A549 (cell line): ENCODE measurements around the gene LMX1B.

Experiments used
- MAFK ChIP-seq: fragments of 450-650 bp; IDR thresholded peaks from 2 replicates; pipeline ENCODE4 v1.6.1; 2014; ENCODE audit not compliant: partially characterized antibody
- MAZ ChIP-seq: fragments of 150-350 bp; IDR thresholded peaks from 2 replicates; pipeline ENCODE4 v1.6.1; 2014; ENCODE audit warnings: antibody characterized with exemption, low read depth, low read length, borderline replicate concordance
- PHF8 ChIP-seq: fragments of 200-600 bp; sonication (generic); IDR thresholded peaks from 2 replicates; pipeline ENCODE4 v1.6.1; 2016; ENCODE audit warnings: low read depth, mild to moderate bottlenecking, antibody characterized with exemption, moderate library complexity, borderline replicate concordance
- POLR2A ChIP-seq: IDR thresholded peaks from 2 replicates; pipeline ENCODE4 v1.6.1; 2012; ENCODE audit warnings: mild to moderate bottlenecking, low read length
- RAD21 ChIP-seq, 2 experiments: fragments of >200 bp in 1 of 2; sonication (Bioruptor Twin) in 1 of 2; formaldehyde crosslinking in 1 of 2; IDR thresholded peaks in 1 of 2; conservative IDR thresholded peaks in 1 of 2; 2 replicates in 1 of 2; 3 replicates in 1 of 2; pipeline ENCODE4 v1.6.1; 2012 to 2018; ENCODE audit warnings: inconsistent platforms in 1 of 2
- SMC3 ChIP-seq: fragments of >200 bp; sonication (Bioruptor Twin); formaldehyde crosslinking; IDR thresholded peaks from 3 replicates; pipeline ENCODE4 v1.6.1; 2018; ENCODE audit warnings: inconsistent platforms
- ZNF302 ChIP-seq: fragments of 250-450 bp; sonication (Bioruptor Pico); IDR thresholded peaks from 2 replicates; pipeline ENCODE4 v1.9.0; 2021; ENCODE audit warnings: inconsistent platforms, mild to moderate bottlenecking, moderate library complexity
- ZSCAN20 ChIP-seq: fragments of 250-450 bp; sonication (Bioruptor Pico); IDR thresholded peaks from 2 replicates; pipeline ENCODE4 v1.8.0; 2022; ENCODE audit warnings: mild to moderate bottlenecking, moderate library complexity
- TF ChIP-seq, protein P1 (sequence below): fragments of >200 bp; sonication (Bioruptor Twin); formaldehyde crosslinking; IDR thresholded peaks from 3 replicates; pipeline ENCODE4 v1.5.1; 2016
- TF ChIP-seq, protein P2 (sequence below): fragments of 150-350 bp; IDR thresholded peaks from 2 replicates; pipeline ENCODE4 v1.6.1; 2014; ENCODE audit warnings: low read depth, mild to moderate bottlenecking, low read length
- TF ChIP-seq, protein P3 (sequence below): fragments of >200 bp; sonication (Bioruptor Twin); formaldehyde crosslinking; IDR thresholded peaks from 3 replicates; pipeline ENCODE4 v1.6.1; 2016
- TF ChIP-seq, protein P4 (sequence below): fragments of 450-650 bp; IDR thresholded peaks from 2 replicates; pipeline ENCODE4 v1.6.1; 2014; ENCODE audit warnings: antibody characterized with exemption
- TF ChIP-seq, protein P5 (sequence below): fragments of 200-600 bp; sonication (generic); IDR thresholded peaks from 2 replicates; pipeline ENCODE4 v1.6.1; 2016; ENCODE audit warnings: antibody characterized with exemption, mild to moderate bottlenecking, moderate library complexity

DNA sequence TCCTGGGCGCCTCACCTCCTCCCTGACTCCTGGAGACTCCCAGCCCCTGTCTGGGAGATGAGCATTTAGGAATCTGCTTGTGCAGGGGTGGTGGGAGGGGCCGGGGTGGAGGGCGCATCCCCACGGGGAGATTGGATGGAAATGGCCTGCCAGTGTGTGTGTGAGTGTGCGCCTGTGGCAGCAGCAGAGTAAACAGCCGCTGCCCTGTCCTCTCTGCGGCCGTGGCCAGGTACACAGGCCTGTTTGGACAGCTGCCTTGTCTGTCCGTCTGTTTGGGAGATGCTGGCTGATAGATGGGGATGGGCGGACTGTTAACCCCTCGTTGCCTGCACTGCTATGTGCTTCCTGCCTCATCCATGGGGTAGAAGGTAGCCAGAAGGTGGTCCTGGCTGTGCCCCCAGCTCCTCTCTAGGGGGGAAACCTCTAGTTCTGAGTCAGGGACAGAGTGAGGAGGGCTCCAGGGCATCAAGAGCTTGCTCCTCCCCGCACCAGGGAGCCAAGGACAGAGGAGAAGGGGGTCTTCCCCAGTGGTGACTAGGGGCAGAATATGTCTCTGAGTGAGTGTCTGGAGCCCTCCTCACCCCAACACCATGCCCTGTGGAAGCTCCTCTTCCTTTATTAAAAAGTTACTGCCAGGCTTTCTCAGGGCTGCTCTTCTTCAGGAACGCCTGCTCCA, 60.1 kb downstream of the LMX1B start:
- TF ChIP-seq, protein P1, sequence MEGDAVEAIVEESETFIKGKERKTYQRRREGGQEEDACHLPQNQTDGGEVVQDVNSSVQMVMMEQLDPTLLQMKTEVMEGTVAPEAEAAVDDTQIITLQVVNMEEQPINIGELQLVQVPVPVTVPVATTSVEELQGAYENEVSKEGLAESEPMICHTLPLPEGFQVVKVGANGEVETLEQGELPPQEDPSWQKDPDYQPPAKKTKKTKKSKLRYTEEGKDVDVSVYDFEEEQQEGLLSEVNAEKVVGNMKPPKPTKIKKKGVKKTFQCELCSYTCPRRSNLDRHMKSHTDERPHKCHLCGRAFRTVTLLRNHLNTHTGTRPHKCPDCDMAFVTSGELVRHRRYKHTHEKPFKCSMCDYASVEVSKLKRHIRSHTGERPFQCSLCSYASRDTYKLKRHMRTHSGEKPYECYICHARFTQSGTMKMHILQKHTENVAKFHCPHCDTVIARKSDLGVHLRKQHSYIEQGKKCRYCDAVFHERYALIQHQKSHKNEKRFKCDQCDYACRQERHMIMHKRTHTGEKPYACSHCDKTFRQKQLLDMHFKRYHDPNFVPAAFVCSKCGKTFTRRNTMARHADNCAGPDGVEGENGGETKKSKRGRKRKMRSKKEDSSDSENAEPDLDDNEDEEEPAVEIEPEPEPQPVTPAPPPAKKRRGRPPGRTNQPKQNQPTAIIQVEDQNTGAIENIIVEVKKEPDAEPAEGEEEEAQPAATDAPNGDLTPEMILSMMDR: no peak
- no peak for TF ChIP-seq POLR2A
- TF ChIP-seq, protein P2, sequence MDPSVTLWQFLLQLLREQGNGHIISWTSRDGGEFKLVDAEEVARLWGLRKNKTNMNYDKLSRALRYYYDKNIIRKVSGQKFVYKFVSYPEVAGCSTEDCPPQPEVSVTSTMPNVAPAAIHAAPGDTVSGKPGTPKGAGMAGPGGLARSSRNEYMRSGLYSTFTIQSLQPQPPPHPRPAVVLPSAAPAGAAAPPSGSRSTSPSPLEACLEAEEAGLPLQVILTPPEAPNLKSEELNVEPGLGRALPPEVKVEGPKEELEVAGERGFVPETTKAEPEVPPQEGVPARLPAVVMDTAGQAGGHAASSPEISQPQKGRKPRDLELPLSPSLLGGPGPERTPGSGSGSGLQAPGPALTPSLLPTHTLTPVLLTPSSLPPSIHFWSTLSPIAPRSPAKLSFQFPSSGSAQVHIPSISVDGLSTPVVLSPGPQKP: no peak
- no peak for TF ChIP-seq ZNF302
- TF ChIP-seq PHF8: no peak
- no peak for TF ChIP-seq MAFK
- TF ChIP-seq, protein P3, sequence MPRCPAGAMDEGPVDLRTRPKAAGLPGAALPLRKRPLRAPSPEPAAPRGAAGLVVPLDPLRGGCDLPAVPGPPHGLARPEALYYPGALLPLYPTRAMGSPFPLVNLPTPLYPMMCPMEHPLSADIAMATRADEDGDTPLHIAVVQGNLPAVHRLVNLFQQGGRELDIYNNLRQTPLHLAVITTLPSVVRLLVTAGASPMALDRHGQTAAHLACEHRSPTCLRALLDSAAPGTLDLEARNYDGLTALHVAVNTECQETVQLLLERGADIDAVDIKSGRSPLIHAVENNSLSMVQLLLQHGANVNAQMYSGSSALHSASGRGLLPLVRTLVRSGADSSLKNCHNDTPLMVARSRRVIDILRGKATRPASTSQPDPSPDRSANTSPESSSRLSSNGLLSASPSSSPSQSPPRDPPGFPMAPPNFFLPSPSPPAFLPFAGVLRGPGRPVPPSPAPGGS: no peak
- no peak for TF ChIP-seq MAZ
- TF ChIP-seq ZSCAN20: no peak
- no peak for TF ChIP-seq RAD21 (conservative IDR thresholded peaks at IDR 0.05 in 1 of 2, IDR thresholded peaks at IDR 0.05 in 1 of 2)
- TF ChIP-seq SMC3: no peak
- TF ChIP-seq, protein P4, sequence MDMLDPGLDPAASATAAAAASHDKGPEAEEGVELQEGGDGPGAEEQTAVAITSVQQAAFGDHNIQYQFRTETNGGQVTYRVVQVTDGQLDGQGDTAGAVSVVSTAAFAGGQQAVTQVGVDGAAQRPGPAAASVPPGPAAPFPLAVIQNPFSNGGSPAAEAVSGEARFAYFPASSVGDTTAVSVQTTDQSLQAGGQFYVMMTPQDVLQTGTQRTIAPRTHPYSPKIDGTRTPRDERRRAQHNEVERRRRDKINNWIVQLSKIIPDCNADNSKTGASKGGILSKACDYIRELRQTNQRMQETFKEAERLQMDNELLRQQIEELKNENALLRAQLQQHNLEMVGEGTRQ: no peak
- TF ChIP-seq, protein P5, sequence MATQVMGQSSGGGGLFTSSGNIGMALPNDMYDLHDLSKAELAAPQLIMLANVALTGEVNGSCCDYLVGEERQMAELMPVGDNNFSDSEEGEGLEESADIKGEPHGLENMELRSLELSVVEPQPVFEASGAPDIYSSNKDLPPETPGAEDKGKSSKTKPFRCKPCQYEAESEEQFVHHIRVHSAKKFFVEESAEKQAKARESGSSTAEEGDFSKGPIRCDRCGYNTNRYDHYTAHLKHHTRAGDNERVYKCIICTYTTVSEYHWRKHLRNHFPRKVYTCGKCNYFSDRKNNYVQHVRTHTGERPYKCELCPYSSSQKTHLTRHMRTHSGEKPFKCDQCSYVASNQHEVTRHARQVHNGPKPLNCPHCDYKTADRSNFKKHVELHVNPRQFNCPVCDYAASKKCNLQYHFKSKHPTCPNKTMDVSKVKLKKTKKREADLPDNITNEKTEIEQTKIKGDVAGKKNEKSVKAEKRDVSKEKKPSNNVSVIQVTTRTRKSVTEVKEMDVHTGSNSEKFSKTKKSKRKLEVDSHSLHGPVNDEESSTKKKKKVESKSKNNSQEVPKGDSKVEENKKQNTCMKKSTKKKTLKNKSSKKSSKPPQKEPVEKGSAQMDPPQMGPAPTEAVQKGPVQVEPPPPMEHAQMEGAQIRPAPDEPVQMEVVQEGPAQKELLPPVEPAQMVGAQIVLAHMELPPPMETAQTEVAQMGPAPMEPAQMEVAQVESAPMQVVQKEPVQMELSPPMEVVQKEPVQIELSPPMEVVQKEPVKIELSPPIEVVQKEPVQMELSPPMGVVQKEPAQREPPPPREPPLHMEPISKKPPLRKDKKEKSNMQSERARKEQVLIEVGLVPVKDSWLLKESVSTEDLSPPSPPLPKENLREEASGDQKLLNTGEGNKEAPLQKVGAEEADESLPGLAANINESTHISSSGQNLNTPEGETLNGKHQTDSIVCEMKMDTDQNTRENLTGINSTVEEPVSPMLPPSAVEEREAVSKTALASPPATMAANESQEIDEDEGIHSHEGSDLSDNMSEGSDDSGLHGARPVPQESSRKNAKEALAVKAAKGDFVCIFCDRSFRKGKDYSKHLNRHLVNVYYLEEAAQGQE: no peak
